HEK293T (cell line): ENCODE measurements around the gene SETD5.

Experiments
- BHLHE40 ChIP-seq: fragments of 450-650 bp; IDR thresholded peaks from 2 replicates; pipeline ENCODE4 v1.6.1; 2016; ENCODE audit warnings: mild to moderate bottlenecking, moderate library complexity, borderline replicate concordance
- CTBP1 ChIP-seq: fragments of 450-650 bp; IDR thresholded peaks from 2 replicates; pipeline ENCODE4 v1.6.1; 2016; ENCODE audit warnings: borderline replicate concordance
- ELF4 ChIP-seq: fragments of 450-650 bp; IDR thresholded peaks from 2 replicates; pipeline ENCODE4 v1.6.1; 2017; ENCODE audit warnings: antibody characterized with exemption
- FOXA1 ChIP-seq: fragments of 450-650 bp; IDR thresholded peaks from 2 replicates; pipeline ENCODE4 v1.6.1; 2016; ENCODE audit warnings: mild to moderate bottlenecking
- FOXK2 ChIP-seq: fragments of 450-650 bp; IDR thresholded peaks from 2 replicates; pipeline ENCODE4 v1.6.1; 2016; ENCODE audit warnings: mild to moderate bottlenecking
- FOXM1 ChIP-seq: fragments of 450-650 bp; IDR thresholded peaks from 2 replicates; pipeline ENCODE4 v1.6.1; 2017; ENCODE audit warnings: mild to moderate bottlenecking, borderline replicate concordance
- HDGF ChIP-seq: fragments of 450-650 bp; IDR thresholded peaks from 2 replicates; pipeline ENCODE4 v1.6.1; 2017; ENCODE audit warnings: antibody characterized with exemption, borderline replicate concordance
- LEF1 ChIP-seq: fragments of 450-650 bp; IDR thresholded peaks from 2 replicates; pipeline ENCODE4 v1.6.1; 2017; ENCODE audit warnings: mild to moderate bottlenecking, borderline replicate concordance
- NFRKB ChIP-seq: fragments of 450-650 bp; IDR thresholded peaks from 2 replicates; pipeline ENCODE4 v1.6.1; 2016; ENCODE audit warnings: mild to moderate bottlenecking, moderate library complexity
- PKNOX1 ChIP-seq: fragments of 450-650 bp; IDR thresholded peaks from 2 replicates; pipeline ENCODE4 v1.6.1; 2016
- SP1 ChIP-seq: fragments of 450-650 bp; IDR thresholded peaks from 2 replicates; pipeline ENCODE4 v1.6.1; 2017
- TARDBP ChIP-seq: fragments of 450-650 bp; IDR thresholded peaks from 2 replicates; pipeline ENCODE4 v1.6.1; 2016
- ZNF384 ChIP-seq: fragments of 450-650 bp; IDR thresholded peaks from 2 replicates; pipeline ENCODE4 v1.6.1; 2016

- no peak for TF ChIP-seq BHLHE40
- TF ChIP-seq SP1 = no peak
- TF ChIP-seq NFRKB = no peak
- TF ChIP-seq FOXM1 = no peak
- no peak for TF ChIP-seq PKNOX1
- no peak for TF ChIP-seq CTBP1
- TF ChIP-seq HDGF = no peak
- TF ChIP-seq TARDBP = no peak
- TF ChIP-seq FOXK2 = no peak
- TF ChIP-seq FOXA1 = no peak
- TF ChIP-seq ELF4 = no peak
- TF ChIP-seq ZNF384 = no peak
- no peak for TF ChIP-seq LEF1
Measured at GRCh38 chr3:9380014-9380413, 17.4 kb upstream of the SETD5 start.
